Stimulated activated CD4-positive, alpha-beta T cell treated with anti-CD3 and anti-CD28 coated beads, Interleukin-1b, Interleukin-23, amount 100 ng/mL, for 1 hour (primary cell): ENCODE data around the gene SMARCA4.
"Not testable (repeated sequence)": the region's sequence is repeated elsewhere in the genome, so short reads cannot be mapped to it uniquely, and the experiment has no call there.

Source experiments
- DNase-seq, 2 donors: peaks; one replicate each; pipeline ENCODE4 v3.0.0-alpha.2; 2020; ENCODE audit warnings: low read depth in 2 of 2

Gene SMARCA4

DNA sequence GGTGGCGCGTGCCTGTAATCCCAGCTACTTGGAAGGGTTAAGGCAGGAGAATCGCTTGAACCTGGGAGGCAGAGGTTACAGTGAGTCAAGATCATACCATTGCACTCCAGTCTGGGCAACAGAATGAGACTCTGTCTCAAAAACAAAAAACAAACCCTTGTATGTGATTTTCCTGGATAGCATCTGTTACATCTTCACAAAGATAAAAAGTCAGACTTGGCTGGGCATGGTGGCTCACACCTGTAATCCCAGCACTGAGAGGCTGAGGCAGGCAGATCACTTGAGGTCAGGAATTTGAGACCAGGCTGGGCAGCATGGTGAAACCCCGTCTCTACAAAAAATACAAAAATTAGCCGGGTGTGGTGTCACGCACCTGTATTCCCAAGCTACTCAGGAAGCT is 136.5 kb downstream of the SMARCA4 start:
- DNase-seq, result not testable (repeated sequence)

DNA sequence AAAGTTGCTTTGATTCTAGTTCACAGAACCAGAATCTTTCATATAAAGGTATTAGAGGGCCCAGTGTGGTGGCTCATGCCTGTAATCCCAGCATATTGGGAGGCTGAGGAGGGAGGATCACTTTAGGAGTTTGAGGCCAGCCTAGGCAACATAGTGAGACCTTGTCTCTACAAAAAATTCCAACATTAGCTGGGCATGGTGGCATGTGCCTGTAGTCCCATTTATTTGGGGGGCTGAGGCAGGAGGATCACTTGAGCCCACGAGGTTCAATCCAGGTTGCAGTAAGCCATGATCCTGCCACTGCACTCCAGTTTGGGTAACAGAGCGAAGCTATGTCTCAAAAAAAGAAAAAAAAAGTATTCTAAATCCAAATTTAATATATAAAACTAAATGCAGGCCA is 137.5 kb downstream of the SMARCA4 start:
- DNase-seq, result no peak

- DNase-seq, result no peak
These were observed 138.0 kb downstream of the SMARCA4 start for GRCh38 chr19:11098861-11099260.

DNA sequence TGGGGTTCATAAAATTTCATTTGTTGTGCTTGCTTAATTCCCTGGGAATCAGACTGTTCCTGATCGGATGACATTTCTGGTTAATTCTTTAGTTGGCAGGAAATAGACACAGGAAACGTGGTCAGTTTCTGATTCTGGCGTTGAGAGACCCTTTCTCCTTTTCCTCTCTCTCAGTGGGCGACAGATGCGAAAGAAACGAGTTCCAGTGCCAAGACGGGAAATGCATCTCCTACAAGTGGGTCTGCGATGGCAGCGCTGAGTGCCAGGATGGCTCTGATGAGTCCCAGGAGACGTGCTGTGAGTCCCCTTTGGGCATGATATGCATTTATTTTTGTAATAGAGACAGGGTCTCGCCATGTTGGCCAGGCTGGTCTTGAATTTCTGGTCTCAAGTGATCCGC is 139.2 kb downstream of the SMARCA4 start:
- DNase-seq, result no peak

DNA sequence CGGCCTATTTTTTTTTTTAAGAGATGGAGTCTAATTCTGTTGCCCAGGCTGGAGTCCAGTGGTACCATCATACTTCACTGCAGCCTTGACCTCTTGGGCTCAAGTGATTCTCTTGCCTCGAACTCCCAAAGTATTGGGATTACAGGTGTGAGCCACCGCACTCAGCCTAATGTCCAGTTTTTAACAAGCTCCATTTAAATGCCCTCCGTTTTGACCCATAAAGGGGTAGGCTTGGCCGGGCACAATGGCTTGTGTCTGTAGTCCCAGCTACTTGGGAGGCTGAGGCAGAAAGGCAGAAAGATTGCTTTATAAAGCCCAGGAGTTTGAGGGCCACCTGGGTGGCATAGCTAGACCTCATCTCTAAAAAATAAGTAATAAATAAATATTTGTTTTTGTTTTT is 140.2 kb downstream of the SMARCA4 start:
- no peak for DNase-seq

- DNase-seq, result no peak
These were observed 142.1 kb downstream of the SMARCA4 start for GRCh38 chr19:11102944-11103343.

- DNase-seq, result not testable (repeated sequence)
These were observed 142.8 kb downstream of the SMARCA4 start for GRCh38 chr19:11103667-11104066.

- DNase-seq, result no peak
These were observed 144.3 kb downstream of the SMARCA4 start for GRCh38 chr19:11105014-11105636.

- no peak for DNase-seq
These were observed 145.6 kb downstream of the SMARCA4 start for GRCh38 chr19:11106477-11106876.

DNA sequence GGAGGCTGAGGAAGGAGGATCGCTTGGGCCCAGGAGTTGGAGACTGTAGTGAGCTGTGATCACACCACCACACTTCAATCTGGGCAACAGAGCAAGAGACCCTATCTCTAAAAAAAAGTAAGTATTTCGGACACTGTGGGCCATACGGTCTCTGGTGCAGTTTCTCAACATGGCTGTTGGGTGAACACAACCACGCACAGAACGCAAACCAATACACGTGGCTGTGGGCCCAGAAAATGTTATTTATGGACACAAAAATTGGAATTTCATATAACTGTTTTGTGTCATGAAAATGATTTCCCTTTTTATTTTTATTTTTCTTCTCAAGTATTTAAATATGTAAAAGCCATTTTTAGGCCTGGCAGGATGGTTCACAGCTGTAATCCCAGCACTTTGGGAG is 147.9 kb downstream of the SMARCA4 start:
- DNase-seq, result no peak

DNA sequence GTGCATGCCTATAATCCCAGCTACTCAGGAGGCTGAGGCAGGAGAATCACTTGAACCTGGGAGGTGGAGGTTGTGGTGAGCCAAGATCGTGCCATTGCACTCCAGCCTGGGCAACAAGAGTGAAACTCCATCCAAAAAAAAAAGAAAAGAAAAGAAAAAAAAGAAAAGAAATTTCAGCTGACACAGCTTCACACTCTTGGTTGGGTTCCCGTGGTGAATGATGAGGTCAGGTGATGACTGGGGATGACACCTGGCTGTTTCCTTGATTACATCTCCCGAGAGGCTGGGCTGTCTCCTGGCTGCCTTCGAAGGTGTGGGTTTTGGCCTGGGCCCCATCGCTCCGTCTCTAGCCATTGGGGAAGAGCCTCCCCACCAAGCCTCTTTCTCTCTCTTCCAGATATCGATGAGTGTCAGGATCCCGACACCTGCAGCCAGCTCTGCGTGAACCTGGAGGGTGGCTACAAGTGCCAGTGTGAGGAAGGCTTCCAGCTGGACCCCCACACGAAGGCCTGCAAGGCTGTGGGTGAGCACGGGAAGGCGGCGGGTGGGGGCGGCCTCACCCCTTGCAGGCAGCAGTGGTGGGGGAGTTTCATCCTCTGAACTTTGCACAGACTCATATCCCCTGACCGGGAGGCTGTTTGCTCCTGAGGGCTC is 150.4 kb downstream of the SMARCA4 start:
- DNase-seq, result no peak

DNA sequence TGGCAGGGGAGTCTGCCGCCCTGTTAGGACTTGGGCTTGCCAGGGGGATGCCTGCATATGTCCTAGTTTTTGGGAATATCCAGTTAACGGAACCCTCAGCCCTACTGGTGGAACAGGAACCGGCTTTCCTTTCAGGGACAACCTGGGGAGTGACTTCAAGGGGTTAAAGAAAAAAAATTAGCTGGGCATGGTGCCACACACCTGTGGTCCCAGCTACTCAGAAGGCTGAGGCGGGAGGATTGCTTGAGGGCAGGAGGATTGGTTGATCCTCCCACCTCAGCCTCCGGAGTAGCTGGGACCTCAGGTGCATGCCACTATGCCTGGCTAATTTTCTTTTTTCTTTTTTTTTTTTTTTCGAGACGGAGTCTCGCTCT is 150.9 kb downstream of the SMARCA4 start:
- DNase-seq, result no peak
